H9 (cell line): Measurements from ENCODE around the gene PAEP. TPM values are rescaled to one million over a fixed set of nuclear protein-coding genes. Genes with fewer than 3 reads are reported as not detected.

ENCODE experiments used
- DNase-seq: peaks from one replicate; pipeline ENCODE4 v3.0.0-alpha.2; 2017
- H2AFZ ChIP-seq: one replicate; pipeline ENCODE4 v1.6.1; 2013; ENCODE audit warnings: mild to moderate bottlenecking, low read length, control low read depth, moderate library complexity
- H2AK5ac ChIP-seq: 2 replicates; pipeline ENCODE4 v1.6.1; 2013; ENCODE audit warnings: low read length, control low read depth, mixed read lengths; ENCODE audit not compliant: insufficient read length
- H2BK120ac ChIP-seq: one replicate; pipeline ENCODE4 v1.6.1; 2013; ENCODE audit warnings: low read depth, mild to moderate bottlenecking, low read length, control low read depth, inconsistent platforms; ENCODE audit not compliant: poor library complexity, severe bottlenecking
- H2BK12ac ChIP-seq: 2 replicates; pipeline ENCODE4 v1.6.1; 2013; ENCODE audit warnings: low read length, control low read depth, mixed read lengths, low read depth; ENCODE audit not compliant: insufficient read length
- H2BK15ac ChIP-seq: 2 replicates; pipeline ENCODE4 v1.6.1; 2013; ENCODE audit warnings: low read depth, low read length, control low read depth
- H2BK20ac ChIP-seq: one replicate; pipeline ENCODE4 v1.6.1; 2013; ENCODE audit warnings: low read depth, mild to moderate bottlenecking, low read length, control low read depth, inconsistent platforms; ENCODE audit not compliant: poor library complexity, severe bottlenecking
- H2BK5ac ChIP-seq: 2 replicates; pipeline ENCODE4 v1.6.1; 2013; ENCODE audit warnings: low read length, control low read depth, mixed read lengths; ENCODE audit not compliant: insufficient read length
- H3K14ac ChIP-seq: 2 replicates; pipeline ENCODE4 v1.6.1; 2013; ENCODE audit warnings: low read length, control low read depth; ENCODE audit not compliant: insufficient read depth
- H3K18ac ChIP-seq: 2 replicates; pipeline ENCODE4 v1.6.1; 2013; ENCODE audit warnings: low read depth, mild to moderate bottlenecking, mixed read lengths, low read length, control low read depth; ENCODE audit not compliant: insufficient read length
- H3K23ac ChIP-seq: 2 replicates; pipeline ENCODE4 v1.6.1; 2013; ENCODE audit warnings: low read length, control low read depth, mixed read lengths, low read depth; ENCODE audit not compliant: insufficient read length
- H3K23me2 ChIP-seq: 2 replicates; pipeline ENCODE4 v1.6.1; 2013; ENCODE audit warnings: low read depth, mild to moderate bottlenecking, mixed read lengths, low read length, control low read depth; ENCODE audit not compliant: insufficient read length, poor library complexity, severe bottlenecking
- H3K27ac ChIP-seq: 2 replicates; pipeline ENCODE4 v1.5.1; 2013; ENCODE audit warnings: low read length, control low read depth, mixed read lengths, low read depth; ENCODE audit not compliant: insufficient read length
- H3K27me3 ChIP-seq: 2 replicates; pipeline ENCODE4 v1.6.1; 2013; ENCODE audit warnings: low read length, control low read depth, inconsistent platforms; ENCODE audit not compliant: insufficient read depth
- H3K4ac ChIP-seq: 2 replicates; pipeline ENCODE4 v1.6.1; 2013; ENCODE audit warnings: low read depth, mild to moderate bottlenecking, control low read depth, inconsistent platforms, low read length, moderate library complexity
- H3K4me1 ChIP-seq: 2 replicates; pipeline ENCODE4 v1.6.1; 2013; ENCODE audit warnings: low read length, control low read depth, inconsistent platforms; ENCODE audit not compliant: insufficient read depth
- H3K4me2 ChIP-seq: 2 replicates; pipeline ENCODE4 v1.6.1; 2013; ENCODE audit warnings: low read length, control low read depth, mixed read lengths; ENCODE audit not compliant: insufficient read length, insufficient read depth
- H3K56ac ChIP-seq: 2 replicates; pipeline ENCODE4 v1.6.1; 2013; ENCODE audit warnings: low read depth, mild to moderate bottlenecking, mixed read lengths, low read length, control low read depth; ENCODE audit not compliant: insufficient read length
- H3K79me1 ChIP-seq: 2 replicates; pipeline ENCODE4 v1.6.1; 2013; ENCODE audit warnings: low read depth, mild to moderate bottlenecking, moderate library complexity, low read length, control low read depth, inconsistent platforms; ENCODE audit not compliant: insufficient read depth, poor library complexity, severe bottlenecking
- H3K79me2 ChIP-seq: 2 replicates; pipeline ENCODE4 v1.6.1; 2013; ENCODE audit warnings: low read length, control low read depth, inconsistent platforms; ENCODE audit not compliant: insufficient read depth
- H3K9ac ChIP-seq: 2 replicates; pipeline ENCODE4 v1.6.1; 2013; ENCODE audit warnings: low read length, control low read depth, mixed read lengths; ENCODE audit not compliant: insufficient read length; ENCODE audit errors: extremely low read depth
- H3K9me3 ChIP-seq: one replicate; pipeline ENCODE4 v1.6.1; 2013; ENCODE audit warnings: low read depth, low read length, inconsistent platforms; ENCODE audit not compliant: control insufficient read depth
- H3T11ph ChIP-seq: one replicate; pipeline ENCODE4 v1.6.1; 2013; ENCODE audit warnings: mild to moderate bottlenecking, low read length, control low read depth, inconsistent platforms
- H4K20me1 ChIP-seq: one replicate; pipeline ENCODE4 v1.6.1; 2013; ENCODE audit not compliant: control insufficient read depth, insufficient read length, insufficient read depth
- H4K5ac ChIP-seq: 2 replicates; pipeline ENCODE4 v1.6.1; 2013; ENCODE audit warnings: low read depth, mild to moderate bottlenecking, mixed read lengths, low read length, control low read depth; ENCODE audit not compliant: insufficient read length
- H4K8ac ChIP-seq: replicated peaks from 2 replicates; pipeline ENCODE4 v1.6.1; 2013; ENCODE audit warnings: low read length, control low read depth, mixed read lengths, low read depth; ENCODE audit not compliant: insufficient read length
- H4K91ac ChIP-seq: 2 replicates; pipeline ENCODE4 v1.6.1; 2013; ENCODE audit warnings: low read depth, mild to moderate bottlenecking, moderate library complexity, mixed read lengths, low read length, control low read depth; ENCODE audit not compliant: insufficient read length
- H3K27ac Mint-ChIP-seq, 3 experiments: 2 replicates in 2 of 3; 3 replicates in 1 of 3; pipeline ENCODE4 v1.8.0; 2020 to 2021; ENCODE audit warnings: mixed read lengths in 3 of 3, mild to moderate bottlenecking in 1 of 3, moderate library complexity in 1 of 3
- H3K27me3 Mint-ChIP-seq: 2 replicates; pipeline ENCODE4 v1.8.0; 2021; ENCODE audit warnings: low read depth, mild to moderate bottlenecking, moderate library complexity, mixed read lengths
- H3K36me3 Mint-ChIP-seq, 3 experiments: 2 replicates in 2 of 3; 3 replicates in 1 of 3; pipeline ENCODE4 v1.8.0; 2020 to 2021; ENCODE audit warnings: low read depth in 3 of 3, mixed read lengths in 3 of 3; ENCODE audit not compliant: insufficient read depth in 1 of 3
- H3K4me1 Mint-ChIP-seq, 2 experiments: 2 replicates each; pipeline ENCODE4 v1.8.0; 2020; ENCODE audit warnings: mixed read lengths in 2 of 2
- H3K4me3 Mint-ChIP-seq, 2 experiments: 2 replicates in 1 of 2; 3 replicates in 1 of 2; pipeline ENCODE4 v1.8.0; 2020 to 2021; ENCODE audit warnings: mild to moderate bottlenecking in 2 of 2, mixed read lengths in 2 of 2, moderate library complexity in 1 of 2
- H3K9me3 Mint-ChIP-seq, 2 experiments: 2 replicates in 1 of 2; 3 replicates in 1 of 2; pipeline ENCODE4 v1.8.0; 2020; ENCODE audit warnings: mild to moderate bottlenecking in 2 of 2, mixed read lengths in 2 of 2, moderate library complexity in 1 of 2
- CTCF ChIP-seq: fragments of 200-600 bp; sonication (generic); conservative IDR thresholded peaks from 3 replicates; pipeline ENCODE4 v1.8.0; 2021; ENCODE audit warnings: antibody characterized with exemption, mild to moderate bottlenecking
- WGBS: extraction: QIAGEN DNeasy Blood & Tissue Kit; methylation state at CpG from one replicate; pipeline ENCODE4 v1.1.7; 2013; ENCODE audit warnings: missing lambda C conversion rate, low lambda C conversion rate, mixed read lengths; ENCODE audit not compliant: insufficient read length; ENCODE audit errors: extremely low coverage; 5-methylcytosine and 5-hydroxymethylcytosine counted together
- total RNA-seq: library from RNA; stranded (reverse); gene quantifications from 2 replicates; pipeline ENCODE4 v1.2.1, GENCODE V29; 2021

PAEP gene
- total RNA-seq, 1 experiment from 2014 or later: not detected

- Histone ChIP-seq H3T11ph (no peak overlapping the region), H3K79me2 (no peaks in the 10 kb centered on the region), H3K9ac (no peak overlapping the region), H2BK12ac (no peak overlapping the region), H4K8ac (no peak overlapping the region), H3K4me2 (no peak overlapping the region), H3K56ac (no peak overlapping the region), H2BK5ac (no peak overlapping the region), H4K20me1 (no peaks in the 10 kb centered on the region), H3K18ac (no peak overlapping the region), H3K27ac (no peak overlapping the region), H3K4ac (no peak overlapping the region), H4K5ac (no peak overlapping the region), H3K14ac (no peak overlapping the region), H2BK20ac (no peak overlapping the region), H3K23ac (no peak overlapping the region), H3K4me1 (no peaks in the 10 kb centered on the region; the same call in 1 of the 2 replicates), H3K79me1 (no peaks in the 10 kb centered on the region), H2AFZ (no peak overlapping the region), H2BK120ac (no peak overlapping the region), H3K27me3 (no peaks in the 10 kb centered on the region), H2AK5ac (no peak overlapping the region), H2BK15ac (no peak overlapping the region), H3K23me2 (no peaks in the 10 kb centered on the region), H4K91ac (no peak overlapping the region), H3K9me3 (no peaks in the 10 kb centered on the region)
- Mint-ChIP-seq H3K27me3 (peaks cover 2% of the 10 kb centered on the region; the same call in 1 of the 2 replicates), H3K4me1 (peaks cover 2 to 6% of the 10 kb centered on the region in 2 experiments; a peak in 3 of 4 replicates), H3K4me3 (no peak overlapping the region), H3K9me3 (peaks cover 0 to 5% of the 10 kb centered on the region in 2 experiments; a peak in 2 of 5 replicates), H3K27ac (no peak overlapping the region), H3K36me3 (no peaks in the 10 kb centered on the region)
- no peak for DNase-seq
- WGBS: no CpG with 5 or more reads among the region's 11 CpGs
- TF ChIP-seq CTCF: no peak
These were observed 39.9 kb upstream of the PAEP start for GRCh38 chr9:135521608-135522095.
